HCT116 (cell line): ENCODE data around the gene LRRK1. TPM values are rescaled to one million over a fixed set of nuclear protein-coding genes. Genes with fewer than 3 reads are reported as not detected.

ENCODE experiments used
- ATAC-seq: fragments of 200-7000 bp; cut with Tn5 transposase; 2 replicates; pipeline ENCODE4 v1.9.1; 2020; ENCODE audit warnings: mild to moderate bottlenecking, moderate library complexity
- BruUV-seq: library from RNA; stranded (reverse); fragments of 400-500 nt; replicated peaks from 2 replicates; lab custom pipeline; 2021; lab: Mats Ljungman, UMichigan
- CTCF ChIA-PET: fragments of 300-600 bp; sonication (Branson Sonifier 250); formaldehyde crosslinking; loops from one replicate; lab custom pipeline; 2021; ENCODE audit warnings: antibody characterized with exemption; lab: Charles Lee
- POLR2A ChIA-PET: fragments of 300-600, 350-600 bp; sonication (Branson Sonifier 250); formaldehyde crosslinking; loops from one replicate; lab custom pipeline; 2021; ENCODE audit warnings: antibody characterized with exemption; lab: Charles Lee
- RAD21 ChIA-PET, 2 experiments: fragments of 300-600 bp; sonication (Branson Sonifier 250); formaldehyde crosslinking; loops; one replicate each; lab custom pipeline; 2023; ENCODE audit warnings: low total read pairs in 2 of 2; ENCODE audit not compliant: uncharacterized antibody in 2 of 2, unreplicated experiment in 2 of 2, low non-redundant PET in 1 of 2; lab: Charles Lee
- DNase-seq: peaks from one replicate; pipeline ENCODE4 v3.0.0-alpha.2; 2010; ENCODE audit warnings: low read depth, low spot score
- H2AFZ ChIP-seq: fragments of 200-600 bp; shearing (Covaris generic), sonication (generic); 2 replicates; pipeline ENCODE4 v1.6.1; 2017; ENCODE audit warnings: low read depth, mixed run types, mixed read lengths, antibody characterized with exemption, low read length; ENCODE audit not compliant: poor library complexity, severe bottlenecking
- H3K27ac ChIP-seq: 2 replicates; pipeline ENCODE4 v1.5.1; 2012; ENCODE audit warnings: low read depth, low read length
- H3K27me3 ChIP-seq: fragments of 200-600 bp; sonication (generic); 2 replicates; pipeline ENCODE4 v1.6.1; 2016; ENCODE audit warnings: mixed run types, low read length, mixed read lengths; ENCODE audit not compliant: insufficient read depth
- H3K36me3 ChIP-seq, 2 experiments: fragments of 200-500 bp in 1 of 2; fragments of 200-600 bp in 1 of 2; sonication (Bioruptor generic) in 1 of 2; sonication (generic) in 1 of 2; 2 replicates each; pipeline versions ENCODE4 v1.5.1 to v1.6.1; 2014 to 2016; ENCODE audit warnings: low read length in 2 of 2, inconsistent platforms in 1 of 2, mixed read lengths in 1 of 2, mixed run types in 1 of 2; ENCODE audit not compliant: insufficient read depth in 2 of 2, control insufficient read depth in 1 of 2
- H3K4me1 ChIP-seq, 2 experiments: fragments of 200-600 bp in 1 of 2; sonication (generic) in 1 of 2; 2 replicates each; pipeline versions ENCODE4 v1.5.1 to v1.6.1; 2012 to 2017; ENCODE audit warnings: low read length in 2 of 2, inconsistent platforms in 1 of 2, mild to moderate bottlenecking in 1 of 2, mixed read lengths in 1 of 2, mixed run types in 1 of 2, moderate library complexity in 1 of 2; ENCODE audit not compliant: insufficient read depth in 2 of 2, control insufficient read depth in 1 of 2
- H3K4me2 ChIP-seq: fragments of 200-600 bp; sonication (generic); 2 replicates; pipeline ENCODE4 v1.6.1; 2017; ENCODE audit warnings: mixed run types, low read length, mixed read lengths
- H3K4me3 ChIP-seq, 2 experiments: fragments of 200-600 bp in 1 of 2; sonication (generic) in 1 of 2; replicated peaks in 1 of 2; 2 replicates each; pipeline ENCODE4 v1.5.1; 2011 to 2016; ENCODE audit warnings: low read length in 2 of 2, control low read depth in 1 of 2, low read depth in 1 of 2, mild to moderate bottlenecking in 1 of 2, mixed read lengths in 1 of 2, mixed run types in 1 of 2
- H3K79me2 ChIP-seq: fragments of 200-600 bp; sonication (generic); 2 replicates; pipeline ENCODE4 v1.6.1; 2017; ENCODE audit warnings: mild to moderate bottlenecking, mixed run types, low read length, moderate library complexity, mixed read lengths; ENCODE audit not compliant: insufficient read depth
- H3K9ac ChIP-seq: fragments of 200-600 bp; sonication (generic); 2 replicates; pipeline ENCODE4 v1.6.1; 2016; ENCODE audit warnings: low read length, mixed read lengths
- H3K9me2 ChIP-seq: fragments of 200-600 bp; sonication (generic), shearing (Covaris generic); 2 replicates; pipeline ENCODE4 v1.6.1; 2017; ENCODE audit warnings: mixed run types, mild to moderate bottlenecking, moderate library complexity; ENCODE audit not compliant: insufficient read depth
- H3K9me3 ChIP-seq, 2 experiments: fragments of 200-500 bp in 1 of 2; fragments of 200-600 bp in 1 of 2; sonication (Bioruptor generic) in 1 of 2; sonication (generic) in 1 of 2; 2 replicates each; pipeline ENCODE4 v1.6.1; 2014 to 2017; ENCODE audit warnings: low read length in 2 of 2, mixed read lengths in 2 of 2, inconsistent platforms in 1 of 2, low read depth in 1 of 2, mild to moderate bottlenecking in 1 of 2, mixed run types in 1 of 2, moderate library complexity in 1 of 2; ENCODE audit not compliant: control insufficient read depth in 1 of 2, insufficient read depth in 1 of 2
- H4K20me1 ChIP-seq: fragments of 200-600 bp; sonication (generic), shearing (Covaris generic); 2 replicates; pipeline ENCODE4 v1.6.1; 2017; ENCODE audit warnings: mixed run types, mild to moderate bottlenecking, moderate library complexity; ENCODE audit not compliant: insufficient read depth
- CBX3 ChIP-seq: IDR thresholded peaks from 2 replicates; pipeline ENCODE4 v1.6.1; 2012; ENCODE audit warnings: low read depth
- EGR1 ChIP-seq: IDR thresholded peaks from 2 replicates; pipeline ENCODE4 v1.6.1; 2012; ENCODE audit warnings: low read depth
- JUND ChIP-seq: IDR thresholded peaks from 2 replicates; pipeline ENCODE4 v1.6.1; 2012
- POLR2A ChIP-seq: IDR thresholded peaks from 2 replicates; pipeline ENCODE4 v1.7.0; 2011; ENCODE audit warnings: borderline replicate concordance; ENCODE audit not compliant: insufficient read depth, insufficient read length; ENCODE audit errors: extremely low read depth
- RAD21 ChIP-seq: IDR thresholded peaks from 2 replicates; pipeline ENCODE4 v1.6.1; 2012; ENCODE audit warnings: low read depth, mild to moderate bottlenecking
- SIN3A ChIP-seq: IDR thresholded peaks from 2 replicates; pipeline ENCODE4 v1.6.1; 2012; ENCODE audit warnings: low read depth
- TCF7L2 ChIP-seq: IDR thresholded peaks from 2 replicates; pipeline ENCODE4 v1.7.0; 2011; ENCODE audit warnings: borderline replicate concordance, inconsistent platforms; ENCODE audit not compliant: insufficient read depth, insufficient read length; ENCODE audit errors: extremely low read depth
- YY1 ChIP-seq: IDR thresholded peaks from 2 replicates; pipeline ENCODE4 v1.6.1; 2011; ENCODE audit warnings: low read length, low read depth, moderate library complexity, mild to moderate bottlenecking; ENCODE audit not compliant: insufficient replicate concordance; ENCODE audit errors: extremely low read depth
- ZBTB33 ChIP-seq: IDR thresholded peaks from 2 replicates; pipeline ENCODE4 v1.6.1; 2011; ENCODE audit warnings: mild to moderate bottlenecking, low read length, moderate library complexity; ENCODE audit not compliant: insufficient replicate concordance; ENCODE audit errors: extremely low read depth
- ZFX ChIP-seq: fragments of 450-650 bp; IDR thresholded peaks from 2 replicates; pipeline ENCODE4 v1.6.1; 2017
- intact Hi-C: fragments of 100-400 bp; cut with micrococcal nuclease; formaldehyde crosslinking; loops from 2 replicates; pipeline ENCODE4 v1.10.0; 2022
- total RNA-seq: library from RNA; stranded (reverse); gene quantifications from one replicate; pipeline ENCODE4 v1.2.1, GENCODE V29; 2021; ENCODE audit not compliant: unreplicated experiment
- TF ChIP-seq, protein P1 (sequence below): IDR thresholded peaks from 2 replicates; pipeline ENCODE4 v1.6.1; 2012
- TF ChIP-seq, protein P2 (sequence below), 3 experiments: fragments of 200-600 bp in 1 of 3; sonication (generic) in 1 of 3; IDR thresholded peaks in 2 of 3; conservative IDR thresholded peaks in 1 of 3; 2 replicates each; pipeline ENCODE4 v1.5.1; 2012 to 2017; ENCODE audit warnings: low read depth in 2 of 3, low read length in 2 of 3, antibody characterized with exemption in 1 of 3, borderline replicate concordance in 1 of 3, control low read depth in 1 of 3, mild to moderate bottlenecking in 1 of 3, mixed read lengths in 1 of 3, mixed run types in 1 of 3, moderate library complexity in 1 of 3; ENCODE audit not compliant: insufficient read depth in 1 of 3
- TF ChIP-seq, protein P3 (sequence below): IDR thresholded peaks from 2 replicates; pipeline ENCODE4 v1.6.1; 2012

The LRRK1 gene
- total RNA-seq, 1 experiment from 2014 or later = 21.6 TPM

DNA sequence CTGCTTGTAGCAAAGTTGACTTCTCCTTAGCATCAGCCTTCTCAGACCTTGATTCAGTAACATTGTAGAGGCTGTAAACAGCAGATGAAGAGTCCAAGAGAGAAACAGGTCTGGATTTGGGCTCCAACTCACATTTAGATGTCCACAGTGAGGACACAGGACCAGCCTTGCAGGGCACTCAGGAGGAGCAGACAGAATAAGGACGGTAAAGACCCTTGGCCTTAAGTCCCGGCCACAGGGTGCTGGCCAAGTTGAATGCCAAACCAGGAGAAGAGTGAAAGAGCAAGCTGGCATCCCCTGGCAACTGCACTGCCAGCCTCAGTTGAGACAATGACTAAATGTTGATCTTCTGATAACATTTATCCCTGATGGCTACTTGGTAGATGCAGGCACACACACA, 136.3 kb downstream of the LRRK1 start:
- no TSS peak for BruUV-seq

More for the DNA sequence above, 136.3 kb downstream of the LRRK1 start:
- Histone ChIP-seq H3K36me3 (peaks cover 0 to 5% of the 10 kb centered on the region in 2 experiments; a peak in 3 of 4 replicates), H3K27me3 (no peaks in the 10 kb centered on the region), H2AFZ (no peak overlapping the region), H3K4me3 (no peak overlapping the region), H3K4me2 (no peak overlapping the region), H3K9ac (no peak overlapping the region), H3K9me2 (no peaks in the 10 kb centered on the region), H3K4me1 (no peaks in the 10 kb centered on the region), H4K20me1 (no peaks in the 10 kb centered on the region), H3K27ac (no peak overlapping the region), H3K79me2 (no peaks in the 10 kb centered on the region), H3K9me3 (no peaks in the 10 kb centered on the region)
- ChIA-PET POLR2A (no interaction called here), CTCF (no interaction called here), RAD21 (no interaction called here)
- TF ChIP-seq, protein P1, sequence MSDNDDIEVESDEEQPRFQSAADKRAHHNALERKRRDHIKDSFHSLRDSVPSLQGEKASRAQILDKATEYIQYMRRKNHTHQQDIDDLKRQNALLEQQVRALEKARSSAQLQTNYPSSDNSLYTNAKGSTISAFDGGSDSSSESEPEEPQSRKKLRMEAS = no peak
- TF ChIP-seq TCF7L2 (no peak), ZBTB33 (no peak), CBX3 (no peak), ZFX (no peak), YY1 (no peak), JUND (no peak), POLR2A (no peak), EGR1 (no peak), SIN3A (no peak), RAD21 (no peak)
- TF ChIP-seq, protein P2, sequence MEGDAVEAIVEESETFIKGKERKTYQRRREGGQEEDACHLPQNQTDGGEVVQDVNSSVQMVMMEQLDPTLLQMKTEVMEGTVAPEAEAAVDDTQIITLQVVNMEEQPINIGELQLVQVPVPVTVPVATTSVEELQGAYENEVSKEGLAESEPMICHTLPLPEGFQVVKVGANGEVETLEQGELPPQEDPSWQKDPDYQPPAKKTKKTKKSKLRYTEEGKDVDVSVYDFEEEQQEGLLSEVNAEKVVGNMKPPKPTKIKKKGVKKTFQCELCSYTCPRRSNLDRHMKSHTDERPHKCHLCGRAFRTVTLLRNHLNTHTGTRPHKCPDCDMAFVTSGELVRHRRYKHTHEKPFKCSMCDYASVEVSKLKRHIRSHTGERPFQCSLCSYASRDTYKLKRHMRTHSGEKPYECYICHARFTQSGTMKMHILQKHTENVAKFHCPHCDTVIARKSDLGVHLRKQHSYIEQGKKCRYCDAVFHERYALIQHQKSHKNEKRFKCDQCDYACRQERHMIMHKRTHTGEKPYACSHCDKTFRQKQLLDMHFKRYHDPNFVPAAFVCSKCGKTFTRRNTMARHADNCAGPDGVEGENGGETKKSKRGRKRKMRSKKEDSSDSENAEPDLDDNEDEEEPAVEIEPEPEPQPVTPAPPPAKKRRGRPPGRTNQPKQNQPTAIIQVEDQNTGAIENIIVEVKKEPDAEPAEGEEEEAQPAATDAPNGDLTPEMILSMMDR (IDR thresholded peaks at IDR 0.05 in 2 of 3, conservative IDR thresholded peaks at IDR 0.05 in 1 of 3; ENCODE audit: borderline replicate concordance in 1 of 3, insufficient read depth in 1 of 3, low read depth in 2 of 3, low read length in 2 of 3) = no peak
- TF ChIP-seq, protein P3, sequence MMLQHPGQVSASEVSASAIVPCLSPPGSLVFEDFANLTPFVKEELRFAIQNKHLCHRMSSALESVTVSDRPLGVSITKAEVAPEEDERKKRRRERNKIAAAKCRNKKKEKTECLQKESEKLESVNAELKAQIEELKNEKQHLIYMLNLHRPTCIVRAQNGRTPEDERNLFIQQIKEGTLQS = no peak
- DNase-seq (no peak), ATAC-seq (no peak)
- intact Hi-C loops = no loop called here
